Measurements from ENCODE around the gene RIN3. TPM values are rescaled to one million over a fixed set of nuclear protein-coding genes. Genes with fewer than 3 reads are reported as not detected.

RIN3 gene
- total RNA-seq, 1 experiment from 2014 or later: 14.8 TPM

- Histone ChIP-seq H3K27me3 (ENCODE audit: insufficient read depth, low read depth) (no peaks in the 10 kb centered on the region), H3K9me3 (ENCODE audit: insufficient read depth, low read depth) (no peaks in the 10 kb centered on the region), H3K36me3 (ENCODE audit: low read depth) (peaks cover 3% of the 10 kb centered on the region; the same call in 1 of the 2 replicates), H3K79me2 (ENCODE audit: low read depth) (no peaks in the 10 kb centered on the region), H3K4me1 (replicated peaks; ENCODE audit: insufficient read depth) (peaks cover 19% of the 10 kb centered on the region; the same call in 1 of the 2 replicates), H3K4me2 (no peak overlapping the region), H2AFZ (no peak overlapping the region), H3K9me2 (ENCODE audit: insufficient read depth) (no peaks in the 10 kb centered on the region), H3K27ac (no peak overlapping the region), H3F3A (ENCODE audit: insufficient read depth, low read depth) (peaks cover 12% of the 10 kb centered on the region; the same call in 1 of the 2 replicates), H4K20me1 (ENCODE audit: insufficient read depth) (no peaks in the 10 kb centered on the region), H3K4me3 (no peak overlapping the region)
- DNase-seq: no peak
- no TSS peak for BruUV-seq (replicated peaks)
- TF ChIP-seq CTCF (conservative IDR thresholded peaks at IDR 0.05) (no peak), EZH2 (IDR thresholded peaks at IDR 0.05; ENCODE audit: low read depth) (no peak)
- ChIA-PET POLR2A (ENCODE audit: unreplicated experiment) (no interaction called here), CTCF (no interaction called here)
- intact Hi-C loops (cut with micrococcal nuclease; ENCODE audit: unreplicated experiment): no loop called here
Observed at GRCh38 chr14:92587700-92588085, 74.1 kb downstream of the RIN3 start.

DNA sequence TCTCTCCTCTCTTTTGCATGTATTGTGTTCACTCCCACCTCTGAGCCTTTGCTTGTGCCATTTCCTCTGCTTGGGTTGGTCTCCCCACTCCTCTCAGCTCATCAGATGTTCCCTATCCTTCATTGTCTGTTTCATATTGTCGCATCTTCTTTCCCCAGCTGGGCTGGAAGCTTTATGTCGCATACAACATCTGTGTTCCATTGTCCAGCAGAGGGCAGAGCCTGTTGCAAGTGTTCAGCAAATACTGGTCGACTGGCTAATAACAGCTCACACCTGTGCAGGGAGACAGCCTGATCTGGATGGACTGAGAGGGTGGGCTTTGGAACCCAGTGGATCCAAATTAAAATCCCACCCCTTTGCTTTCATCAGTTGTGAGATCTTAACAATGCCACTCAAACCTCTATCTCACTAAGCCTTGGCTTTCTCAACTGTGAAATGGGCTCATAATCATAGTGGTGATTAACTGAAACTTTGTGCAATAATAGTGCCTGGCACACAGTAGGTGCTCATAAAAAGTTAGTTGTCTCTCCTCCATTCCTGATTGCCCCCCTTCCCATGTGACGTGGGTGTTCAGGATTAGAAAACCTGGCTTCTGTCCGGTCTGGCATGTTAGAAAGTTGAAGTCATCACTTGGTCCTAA is 75.8 kb downstream of the RIN3 start:
- Histone ChIP-seq H3K27ac (no peak overlapping the region), H3K4me1 (replicated peaks; ENCODE audit: insufficient read depth) (peaks cover 19% of the 10 kb centered on the region; the same call in 1 of the 2 replicates), H3K9me2 (ENCODE audit: insufficient read depth) (no peaks in the 10 kb centered on the region), H3K9me3 (ENCODE audit: insufficient read depth, low read depth) (no peaks in the 10 kb centered on the region), H3F3A (ENCODE audit: insufficient read depth, low read depth) (peaks cover 15% of the 10 kb centered on the region; the same call in 1 of the 2 replicates), H4K20me1 (ENCODE audit: insufficient read depth) (no peaks in the 10 kb centered on the region), H3K27me3 (ENCODE audit: insufficient read depth, low read depth) (no peaks in the 10 kb centered on the region), H2AFZ (no peak overlapping the region), H3K4me2 (no peak overlapping the region), H3K36me3 (ENCODE audit: low read depth) (no peaks in the 10 kb centered on the region), H3K79me2 (ENCODE audit: low read depth) (no peaks in the 10 kb centered on the region), H3K4me3 (no peak overlapping the region)
- TF ChIP-seq EZH2 (IDR thresholded peaks at IDR 0.05; ENCODE audit: low read depth) (no peak), CTCF (conservative IDR thresholded peaks at IDR 0.05) (peak; percentile 70)
- no peak for DNase-seq
- CTCF ChIA-PET: no interaction called here
- intact Hi-C loops (cut with micrococcal nuclease; ENCODE audit: unreplicated experiment): no loop called here
- no TSS peak for BruUV-seq (replicated peaks)
- POLR2A ChIA-PET (ENCODE audit: unreplicated experiment): interaction anchor here (0.6 kb wide), 1 partner anchor 48 kb away, joined by 5 read pairs; no protein-coding TSS in a partner anchor

GRCh38 chr14:92590176-92590575 is 76.6 kb downstream of the RIN3 start:
- CTCF ChIA-PET: interaction anchor here (0.6 kb wide), 1 partner anchor 134 kb away, joined by 3 read pairs; no protein-coding TSS in a partner anchor
- intact Hi-C loops (cut with micrococcal nuclease; ENCODE audit: unreplicated experiment): no loop called here

More at GRCh38 chr14:92590176-92590575, 76.6 kb downstream of the RIN3 start:
- DNase-seq: no peak
- H3K27ac ChIP-seq: no peak overlapping the region
- peaks cover 14% of the 10 kb centered on the region; the same call in 1 of the 2 replicates for H3F3A ChIP-seq (ENCODE audit: insufficient read depth, low read depth)
- H3K27me3 ChIP-seq (ENCODE audit: insufficient read depth, low read depth): no peaks in the 10 kb centered on the region
- no peaks in the 10 kb centered on the region for H4K20me1 ChIP-seq (ENCODE audit: insufficient read depth)
- H3K4me3 ChIP-seq: no peak overlapping the region
- no peak for TF ChIP-seq CTCF (conservative IDR thresholded peaks at IDR 0.05)
- no peak for TF ChIP-seq EZH2 (IDR thresholded peaks at IDR 0.05; ENCODE audit: low read depth)
- H3K4me1 ChIP-seq (replicated peaks; ENCODE audit: insufficient read depth): peaks cover 13% of the 10 kb centered on the region; the same call in 1 of the 2 replicates
- no TSS peak for BruUV-seq (replicated peaks)
- H3K9me3 ChIP-seq (ENCODE audit: insufficient read depth, low read depth): no peaks in the 10 kb centered on the region
- no peaks in the 10 kb centered on the region for H3K79me2 ChIP-seq (ENCODE audit: low read depth)
- no peak overlapping the region for H3K4me2 ChIP-seq
- H3K9me2 ChIP-seq (ENCODE audit: insufficient read depth): no peaks in the 10 kb centered on the region
- no peaks in the 10 kb centered on the region for H3K36me3 ChIP-seq (ENCODE audit: low read depth)
- H2AFZ ChIP-seq: no peak overlapping the region
- POLR2A ChIA-PET (ENCODE audit: unreplicated experiment): no interaction called here
